ENCODE data around the gene CTNNBL1.

Gene CTNNBL1

GRCh38 chr20:37899105-37900045 lies 205.5 kb downstream of the CTNNBL1 start:
- H3K4me3 ChIP-seq (ENCODE audit: low read depth, low read length): no peak overlapping the region
- in situ Hi-C loops (cut with HindIII; ENCODE audit: low sequenced_read_pairs): no loop called here
- DNase-seq (ENCODE audit: low read depth): no peak
- TF ChIP-seq, protein P1, sequence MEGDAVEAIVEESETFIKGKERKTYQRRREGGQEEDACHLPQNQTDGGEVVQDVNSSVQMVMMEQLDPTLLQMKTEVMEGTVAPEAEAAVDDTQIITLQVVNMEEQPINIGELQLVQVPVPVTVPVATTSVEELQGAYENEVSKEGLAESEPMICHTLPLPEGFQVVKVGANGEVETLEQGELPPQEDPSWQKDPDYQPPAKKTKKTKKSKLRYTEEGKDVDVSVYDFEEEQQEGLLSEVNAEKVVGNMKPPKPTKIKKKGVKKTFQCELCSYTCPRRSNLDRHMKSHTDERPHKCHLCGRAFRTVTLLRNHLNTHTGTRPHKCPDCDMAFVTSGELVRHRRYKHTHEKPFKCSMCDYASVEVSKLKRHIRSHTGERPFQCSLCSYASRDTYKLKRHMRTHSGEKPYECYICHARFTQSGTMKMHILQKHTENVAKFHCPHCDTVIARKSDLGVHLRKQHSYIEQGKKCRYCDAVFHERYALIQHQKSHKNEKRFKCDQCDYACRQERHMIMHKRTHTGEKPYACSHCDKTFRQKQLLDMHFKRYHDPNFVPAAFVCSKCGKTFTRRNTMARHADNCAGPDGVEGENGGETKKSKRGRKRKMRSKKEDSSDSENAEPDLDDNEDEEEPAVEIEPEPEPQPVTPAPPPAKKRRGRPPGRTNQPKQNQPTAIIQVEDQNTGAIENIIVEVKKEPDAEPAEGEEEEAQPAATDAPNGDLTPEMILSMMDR (IDR thresholded peaks at IDR 0.05; ENCODE audit: low read depth, low read length, missing control alignments): peak; percentile 14

- TF ChIP-seq, protein P1 (IDR thresholded peaks at IDR 0.05; ENCODE audit: low read depth, low read length, missing control alignments): no peak
- in situ Hi-C loops (cut with HindIII; ENCODE audit: low sequenced_read_pairs): no loop called here
- no peak for DNase-seq (ENCODE audit: low read depth)
- H3K4me3 ChIP-seq (ENCODE audit: low read depth, low read length): no peak overlapping the region
Measured at GRCh38 chr20:37901240-37901639, 207.4 kb downstream of the CTNNBL1 start.

- peak; percentile 51 for DNase-seq (ENCODE audit: low read depth)
- peak overlapping the region; percentile 45 for H3K4me3 ChIP-seq (ENCODE audit: low read depth, low read length)
- in situ Hi-C loops (cut with HindIII; ENCODE audit: low sequenced_read_pairs): no loop called here
- TF ChIP-seq, protein P1 (IDR thresholded peaks at IDR 0.05; ENCODE audit: low read depth, low read length, missing control alignments): peak; percentile 59
Measured at GRCh38 chr20:37901654-37902503, 208.0 kb downstream of the CTNNBL1 start.

GRCh38 chr20:37902504-37903313 lies 208.9 kb downstream of the CTNNBL1 start, which contains the start of gene VSTM2L:
Gene VSTM2L, plus strand, starts transcription at chr20:37903127. Its CDS starts 224 bp downstream, at chr20:37903351.
- peak within 1 kb of the TSS; percentile 45 for H3K4me3 ChIP-seq (ENCODE audit: low read depth, low read length)
- TF ChIP-seq, protein P1 (IDR thresholded peaks at IDR 0.05; ENCODE audit: low read depth, low read length, missing control alignments): no peak
- peak; percentile 29 for DNase-seq (ENCODE audit: low read depth)
- in situ Hi-C loops (cut with HindIII; ENCODE audit: low sequenced_read_pairs): no loop called here

- TF ChIP-seq, protein P1 (IDR thresholded peaks at IDR 0.05; ENCODE audit: low read depth, low read length, missing control alignments): peak; percentile 28
- in situ Hi-C loops (cut with HindIII; ENCODE audit: low sequenced_read_pairs): no loop called here
- H3K4me3 ChIP-seq (ENCODE audit: low read depth, low read length): peak overlapping the region; percentile 45
- DNase-seq (ENCODE audit: low read depth): no peak
Measured at GRCh38 chr20:37903317-37904007, 209.6 kb downstream of the CTNNBL1 start.
